ENCODE data around the gene VTI1A. TPM values are rescaled to one million over a fixed set of nuclear protein-coding genes. Genes with fewer than 3 reads are reported as not detected.

The VTI1A gene
- polyA plus RNA-seq, 2 of the 4 experiments (the other 2 are of a cell fraction): 17.0 to 25.3 TPM

GRCh38 chr10:112412696-112413095 is 34.3 kb upstream of the VTI1A start (continued):
- TF ChIP-seq, protein P1, sequence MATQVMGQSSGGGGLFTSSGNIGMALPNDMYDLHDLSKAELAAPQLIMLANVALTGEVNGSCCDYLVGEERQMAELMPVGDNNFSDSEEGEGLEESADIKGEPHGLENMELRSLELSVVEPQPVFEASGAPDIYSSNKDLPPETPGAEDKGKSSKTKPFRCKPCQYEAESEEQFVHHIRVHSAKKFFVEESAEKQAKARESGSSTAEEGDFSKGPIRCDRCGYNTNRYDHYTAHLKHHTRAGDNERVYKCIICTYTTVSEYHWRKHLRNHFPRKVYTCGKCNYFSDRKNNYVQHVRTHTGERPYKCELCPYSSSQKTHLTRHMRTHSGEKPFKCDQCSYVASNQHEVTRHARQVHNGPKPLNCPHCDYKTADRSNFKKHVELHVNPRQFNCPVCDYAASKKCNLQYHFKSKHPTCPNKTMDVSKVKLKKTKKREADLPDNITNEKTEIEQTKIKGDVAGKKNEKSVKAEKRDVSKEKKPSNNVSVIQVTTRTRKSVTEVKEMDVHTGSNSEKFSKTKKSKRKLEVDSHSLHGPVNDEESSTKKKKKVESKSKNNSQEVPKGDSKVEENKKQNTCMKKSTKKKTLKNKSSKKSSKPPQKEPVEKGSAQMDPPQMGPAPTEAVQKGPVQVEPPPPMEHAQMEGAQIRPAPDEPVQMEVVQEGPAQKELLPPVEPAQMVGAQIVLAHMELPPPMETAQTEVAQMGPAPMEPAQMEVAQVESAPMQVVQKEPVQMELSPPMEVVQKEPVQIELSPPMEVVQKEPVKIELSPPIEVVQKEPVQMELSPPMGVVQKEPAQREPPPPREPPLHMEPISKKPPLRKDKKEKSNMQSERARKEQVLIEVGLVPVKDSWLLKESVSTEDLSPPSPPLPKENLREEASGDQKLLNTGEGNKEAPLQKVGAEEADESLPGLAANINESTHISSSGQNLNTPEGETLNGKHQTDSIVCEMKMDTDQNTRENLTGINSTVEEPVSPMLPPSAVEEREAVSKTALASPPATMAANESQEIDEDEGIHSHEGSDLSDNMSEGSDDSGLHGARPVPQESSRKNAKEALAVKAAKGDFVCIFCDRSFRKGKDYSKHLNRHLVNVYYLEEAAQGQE (IDR thresholded peaks at IDR 0.05): no peak

DNA sequence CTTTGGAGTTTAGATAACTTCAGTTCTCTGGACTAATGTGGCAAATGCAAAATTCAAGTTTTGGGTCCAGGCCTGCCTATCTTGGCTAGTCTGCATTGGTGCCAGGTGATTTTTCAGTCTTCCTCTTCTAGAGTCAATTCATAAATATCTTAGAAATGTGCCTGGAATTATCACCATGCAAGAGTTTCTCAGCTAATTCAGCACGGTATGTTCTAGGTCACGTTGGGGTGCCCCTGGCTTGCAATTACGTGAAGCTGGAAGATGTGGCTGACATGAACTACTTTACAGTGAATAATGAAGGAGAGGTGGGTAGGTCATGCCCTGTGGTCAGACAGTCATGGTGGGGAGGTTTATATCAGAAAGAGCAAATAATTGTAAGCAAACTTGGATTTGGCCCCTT is 25.3 kb upstream of the VTI1A start:
- 88% methylated on average over 3 of the region's 3 CpGs for WGBS (ENCODE audit: missing lambda C conversion rate)
- Histone ChIP-seq H3K9me3 (no peaks in the 10 kb centered on the region), H3K4me2 (no peak overlapping the region), H3K4me3 (no peak overlapping the region), H3K4me1 (no peaks in the 10 kb centered on the region), H3K27ac (no peak overlapping the region)
- no peak for FAIRE-seq
- ChIA-PET POLR2A (no interaction called here), CTCF (interaction anchor here (0.9 to 3.4 kb wide), 3 partner anchors 13 to 35 kb away, joined by 3 to 9 read pairs (median 3); partner anchors contain the start of gene ZDHHC6)
- no peak for ATAC-seq
- no peak for TF ChIP-seq HOXB13 (CRISPR knock-in tag; IDR thresholded peaks at IDR 0.05; ENCODE audit: low read depth)
- TF ChIP-seq SREBF2 (IDR thresholded peaks at IDR 0.05): no peak
- TF ChIP-seq, protein P1 (IDR thresholded peaks at IDR 0.05): no peak
- TF ChIP-seq, protein P2, sequence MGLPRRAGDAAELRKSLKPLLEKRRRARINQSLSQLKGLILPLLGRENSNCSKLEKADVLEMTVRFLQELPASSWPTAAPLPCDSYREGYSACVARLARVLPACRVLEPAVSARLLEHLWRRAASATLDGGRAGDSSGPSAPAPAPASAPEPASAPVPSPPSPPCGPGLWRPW (IDR thresholded peaks at IDR 0.05): no peak
- no peak for TF ChIP-seq BHLHE40 (IDR thresholded peaks at IDR 0.05; ENCODE audit: low read depth, low read length)
- no peak for TF ChIP-seq NR3C1 (IDR thresholded peaks at IDR 0.05)
- TF ChIP-seq, protein P3, sequence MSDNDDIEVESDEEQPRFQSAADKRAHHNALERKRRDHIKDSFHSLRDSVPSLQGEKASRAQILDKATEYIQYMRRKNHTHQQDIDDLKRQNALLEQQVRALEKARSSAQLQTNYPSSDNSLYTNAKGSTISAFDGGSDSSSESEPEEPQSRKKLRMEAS (IDR thresholded peaks at IDR 0.05): no peak
- no peak for TF ChIP-seq EP300 (IDR thresholded peaks at IDR 0.05)
- no peak for TF ChIP-seq ATOH8 (CRISPR knock-in tag; IDR thresholded peaks at IDR 0.05; ENCODE audit: low read depth)
- TF ChIP-seq EHMT2 (IDR thresholded peaks at IDR 0.05; ENCODE audit: low read depth): no peak
- no peak for TF ChIP-seq HEYL (CRISPR knock-in tag; IDR thresholded peaks at IDR 0.05)
- no peak for TF ChIP-seq CBX2 (IDR thresholded peaks at IDR 0.05; ENCODE audit: borderline replicate concordance, low read depth)
- TF ChIP-seq CTCF (IDR thresholded peaks at IDR 0.05): no peak
- no peak for TF ChIP-seq HOXB5 (CRISPR knock-in tag; IDR thresholded peaks at IDR 0.05)
- DNase-seq (ENCODE audit: low read depth in 1 of 2, low spot score in 1 of 2): no peak

Measured in A549 (cell line).